Subcutaneous adipose tissue (tissue), 4 donors: Measurements from ENCODE around the gene TP73. TPM values are rescaled to one million over a fixed set of nuclear protein-coding genes. Genes with fewer than 3 reads are reported as not detected.

Experiments
- total RNA-seq, 4 donors: library from RNA; depleted of rRNA; stranded (reverse); fragments of >200 nt; gene quantifications; one replicate each; pipeline ENCODE4 v1.1.0, GENCODE V29; 2016
- TF ChIP-seq, protein P1 (sequence below): fragments of 450-650 bp; IDR thresholded peaks from one replicate; pipeline ENCODE4 v1.5.1; 2016; ENCODE audit warnings: low read depth, mild to moderate bottlenecking, control low read depth, antibody characterized with exemption, moderate library complexity

Gene TP73
- total RNA-seq, 4 donors from 2014 or later = 0.17 TPM; not detected in 3

GRCh38 chr1:3669421-3669821, 17.1 kb downstream of the TP73 start:
- TF ChIP-seq, protein P1, sequence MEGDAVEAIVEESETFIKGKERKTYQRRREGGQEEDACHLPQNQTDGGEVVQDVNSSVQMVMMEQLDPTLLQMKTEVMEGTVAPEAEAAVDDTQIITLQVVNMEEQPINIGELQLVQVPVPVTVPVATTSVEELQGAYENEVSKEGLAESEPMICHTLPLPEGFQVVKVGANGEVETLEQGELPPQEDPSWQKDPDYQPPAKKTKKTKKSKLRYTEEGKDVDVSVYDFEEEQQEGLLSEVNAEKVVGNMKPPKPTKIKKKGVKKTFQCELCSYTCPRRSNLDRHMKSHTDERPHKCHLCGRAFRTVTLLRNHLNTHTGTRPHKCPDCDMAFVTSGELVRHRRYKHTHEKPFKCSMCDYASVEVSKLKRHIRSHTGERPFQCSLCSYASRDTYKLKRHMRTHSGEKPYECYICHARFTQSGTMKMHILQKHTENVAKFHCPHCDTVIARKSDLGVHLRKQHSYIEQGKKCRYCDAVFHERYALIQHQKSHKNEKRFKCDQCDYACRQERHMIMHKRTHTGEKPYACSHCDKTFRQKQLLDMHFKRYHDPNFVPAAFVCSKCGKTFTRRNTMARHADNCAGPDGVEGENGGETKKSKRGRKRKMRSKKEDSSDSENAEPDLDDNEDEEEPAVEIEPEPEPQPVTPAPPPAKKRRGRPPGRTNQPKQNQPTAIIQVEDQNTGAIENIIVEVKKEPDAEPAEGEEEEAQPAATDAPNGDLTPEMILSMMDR = no peak

DNA sequence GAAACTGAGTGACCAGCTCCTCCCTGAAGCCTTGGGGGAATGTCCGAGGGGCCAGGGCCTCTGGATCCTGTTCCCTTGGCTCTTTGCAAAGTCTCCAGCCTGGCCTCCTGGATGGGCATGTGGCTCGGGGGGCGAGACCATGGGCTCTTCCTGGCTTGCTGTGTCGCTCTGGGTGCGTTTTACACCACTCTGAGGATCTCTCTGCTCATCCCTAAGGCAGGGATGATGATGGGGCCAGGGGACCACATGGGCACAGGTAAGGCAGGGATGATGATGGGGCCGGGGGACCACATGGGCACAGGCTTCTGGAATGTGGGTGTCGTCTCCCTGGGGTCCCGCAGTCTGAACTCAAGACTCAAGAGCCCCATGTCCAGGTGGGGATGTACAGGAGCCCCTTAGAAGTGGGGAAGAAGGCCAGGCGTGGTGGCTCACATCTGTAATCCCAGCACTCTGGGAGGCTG, 17.7 kb downstream of the TP73 start:
- TF ChIP-seq, protein P1 = no peak

DNA sequence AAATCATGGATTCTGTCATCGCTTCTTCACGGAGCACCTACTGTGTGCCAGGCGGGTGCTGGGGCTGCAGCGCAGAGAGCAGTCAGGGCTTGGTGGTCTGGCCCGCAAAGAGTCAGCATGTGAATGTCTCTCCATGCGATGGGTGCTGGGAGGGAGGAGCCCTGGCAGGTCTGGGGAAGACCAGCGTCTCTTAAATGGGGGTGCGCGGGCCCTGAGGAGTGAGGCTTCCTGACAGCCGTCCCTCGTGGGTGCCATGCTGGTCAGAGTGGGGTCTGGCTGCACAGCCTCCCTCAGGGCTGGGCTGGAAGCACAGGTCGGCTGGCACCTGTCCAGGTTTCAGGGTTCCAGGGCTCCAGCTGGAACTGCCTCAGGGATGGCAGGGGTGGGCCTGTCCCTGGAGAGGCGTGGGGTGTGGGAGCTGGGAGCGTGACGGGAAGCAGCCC, 18.5 kb downstream of the TP73 start:
- TF ChIP-seq, protein P1 = no peak

- TF ChIP-seq, protein P1 = no peak
These were observed 19.3 kb downstream of the TP73 start for GRCh38 chr1:3671371-3672180.

GRCh38 chr1:3672231-3672970, 20.1 kb downstream of the TP73 start:
- TF ChIP-seq, protein P1 = no peak

DNA sequence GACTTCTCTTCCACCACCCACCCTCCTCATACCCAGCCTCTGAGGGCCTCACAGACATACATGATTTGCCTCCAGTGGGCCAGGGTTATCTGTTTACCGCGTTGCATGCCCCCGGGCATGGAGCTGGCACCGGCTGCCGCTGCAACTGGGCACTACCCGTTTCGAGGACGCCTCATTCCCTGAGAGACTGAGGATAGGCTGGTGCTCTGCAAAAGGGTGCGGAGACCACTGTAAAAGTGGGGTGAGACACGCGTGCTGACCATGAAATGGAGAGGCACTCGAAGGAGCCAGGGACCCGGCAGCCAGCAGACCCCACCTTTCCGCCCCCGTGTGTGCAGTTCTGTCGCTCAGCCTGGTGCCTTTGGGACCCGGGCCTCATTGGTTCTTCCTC, 20.6 kb downstream of the TP73 start:
- TF ChIP-seq, protein P1 = no peak

- TF ChIP-seq, protein P1 = no peak
These were observed 21.2 kb downstream of the TP73 start for GRCh38 chr1:3673381-3674099.
